Embryonic facial prominence (tissue), 1 donor: ENCODE data around the gene STYX.
"Not testable (repeated sequence)": the region's sequence is repeated elsewhere in the genome, so short reads cannot be mapped to it uniquely, and the experiment has no call there.

ENCODE experiments used
- DNase-seq: peaks from one replicate; pipeline ENCODE4 v3.0.0-alpha.2; 2016; ENCODE audit errors: extremely low spot score

STYX gene

GRCh38 chr14:52727509-52727908, 2.5 kb upstream of the STYX start:
- DNase-seq, result not testable (repeated sequence)

GRCh38 chr14:52729035-52729434, 931 bp upstream of the STYX start:
- not testable (repeated sequence) for DNase-seq

GRCh38 chr14:52729585-52729924, 411 bp upstream of the STYX start:
- no peak for DNase-seq

- no peak for DNase-seq
These were observed 744 bp downstream of the STYX start for GRCh38 chr14:52730709-52731111.

- no peak for DNase-seq
These were observed 3.9 kb downstream of the STYX start for GRCh38 chr14:52733824-52734223.

- no peak for DNase-seq
These were observed 6.0 kb downstream of the STYX start for GRCh38 chr14:52735921-52736489.

- DNase-seq, result no peak
These were observed 8.4 kb downstream of the STYX start for GRCh38 chr14:52738409-52738808.

GRCh38 chr14:52740751-52741150, 10.8 kb downstream of the STYX start:
- DNase-seq, result no peak

- DNase-seq, result no peak
These were observed 11.9 kb downstream of the STYX start for GRCh38 chr14:52741865-52742264.

- DNase-seq, result no peak
These were observed 18.8 kb downstream of the STYX start for GRCh38 chr14:52748647-52749292.

GRCh38 chr14:52755607-52756316, 25.8 kb downstream of the STYX start:
- no peak for DNase-seq

GRCh38 chr14:52759145-52759544, 29.2 kb downstream of the STYX start:
- DNase-seq, result no peak

- not testable (repeated sequence) for DNase-seq
These were observed 33.0 kb downstream of the STYX start for GRCh38 chr14:52762923-52763322.

GRCh38 chr14:52767058-52767833, 37.3 kb downstream of the STYX start:
- no peak for DNase-seq

GRCh38 chr14:52769887-52770286, 39.9 kb downstream of the STYX start:
- no peak for DNase-seq

GRCh38 chr14:52776816-52777215, 46.9 kb downstream of the STYX start:
- DNase-seq, result no peak

GRCh38 chr14:52778702-52779101, 48.7 kb downstream of the STYX start:
- DNase-seq, result no peak

- DNase-seq, result no peak
These were observed 50.9 kb downstream of the STYX start for GRCh38 chr14:52780893-52781292.

- no peak for DNase-seq
These were observed 51.7 kb downstream of the STYX start for GRCh38 chr14:52781629-52782028.

- no peak for DNase-seq
These were observed 53.2 kb downstream of the STYX start for GRCh38 chr14:52783206-52783605.

- DNase-seq, result no peak
These were observed 56.9 kb downstream of the STYX start for GRCh38 chr14:52786887-52787286.

- DNase-seq, result no peak
These were observed 59.2 kb downstream of the STYX start for GRCh38 chr14:52789118-52789517.
